ENCODE results near the gene FOXL1.

Gene FOXL1

DNA sequence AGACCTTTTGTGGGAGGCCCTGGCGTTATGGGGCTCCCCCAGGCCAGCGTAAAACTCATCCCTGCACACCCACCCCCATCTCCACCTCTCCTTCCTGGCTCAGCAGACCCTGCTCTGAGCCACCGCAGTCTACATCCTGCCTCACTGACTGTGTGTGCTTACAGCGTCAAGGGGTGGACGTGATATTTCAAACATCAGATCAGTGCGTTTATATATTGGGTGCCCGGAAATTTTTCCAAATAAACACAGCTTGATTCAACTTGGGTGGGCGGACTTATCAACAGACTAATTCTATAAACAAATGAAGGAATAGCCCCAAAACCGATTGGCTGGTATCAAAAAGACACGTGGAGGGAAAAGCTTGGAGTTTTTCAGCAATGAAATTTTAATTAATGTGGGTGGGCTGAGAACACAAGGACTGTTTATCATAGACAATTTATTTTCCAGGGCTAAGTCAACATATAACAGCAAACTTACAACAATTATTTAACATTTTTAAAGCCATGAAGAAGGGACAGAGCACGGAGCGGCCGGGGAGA is at the start of gene FOXL1:
Gene FOXL1 (plus strand): TSS at position 489 of the 539 bp plus-strand sequence. CDS start 175 bp downstream, outside the sequence.
- no peak for DNase-seq

GRCh38 chr16:86529160-86529559 is 49.2 kb upstream of the FOXL1 start:
- DNase-seq: no peak

- DNase-seq: no peak
These were observed 47.8 kb upstream of the FOXL1 start for GRCh38 chr16:86530251-86531190.

DNA sequence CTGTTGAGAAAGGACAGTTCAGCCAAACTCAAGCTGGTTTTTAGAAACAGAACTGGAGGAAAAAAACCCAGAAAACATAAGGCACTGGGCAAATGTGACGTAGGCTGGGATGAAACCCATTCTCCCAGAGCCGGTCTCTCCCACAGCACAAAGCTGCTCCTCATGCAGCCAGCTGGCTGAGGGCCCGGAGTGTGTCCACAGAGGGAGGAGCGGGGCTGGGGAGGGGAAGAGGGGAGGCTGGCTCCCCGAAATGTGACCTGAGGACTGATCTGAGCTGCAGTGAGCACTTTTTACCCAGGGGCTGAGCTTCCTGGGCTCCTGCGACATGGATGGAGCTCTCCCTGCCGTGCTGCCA is 47.2 kb upstream of the FOXL1 start:
- DNase-seq: no peak

DNA sequence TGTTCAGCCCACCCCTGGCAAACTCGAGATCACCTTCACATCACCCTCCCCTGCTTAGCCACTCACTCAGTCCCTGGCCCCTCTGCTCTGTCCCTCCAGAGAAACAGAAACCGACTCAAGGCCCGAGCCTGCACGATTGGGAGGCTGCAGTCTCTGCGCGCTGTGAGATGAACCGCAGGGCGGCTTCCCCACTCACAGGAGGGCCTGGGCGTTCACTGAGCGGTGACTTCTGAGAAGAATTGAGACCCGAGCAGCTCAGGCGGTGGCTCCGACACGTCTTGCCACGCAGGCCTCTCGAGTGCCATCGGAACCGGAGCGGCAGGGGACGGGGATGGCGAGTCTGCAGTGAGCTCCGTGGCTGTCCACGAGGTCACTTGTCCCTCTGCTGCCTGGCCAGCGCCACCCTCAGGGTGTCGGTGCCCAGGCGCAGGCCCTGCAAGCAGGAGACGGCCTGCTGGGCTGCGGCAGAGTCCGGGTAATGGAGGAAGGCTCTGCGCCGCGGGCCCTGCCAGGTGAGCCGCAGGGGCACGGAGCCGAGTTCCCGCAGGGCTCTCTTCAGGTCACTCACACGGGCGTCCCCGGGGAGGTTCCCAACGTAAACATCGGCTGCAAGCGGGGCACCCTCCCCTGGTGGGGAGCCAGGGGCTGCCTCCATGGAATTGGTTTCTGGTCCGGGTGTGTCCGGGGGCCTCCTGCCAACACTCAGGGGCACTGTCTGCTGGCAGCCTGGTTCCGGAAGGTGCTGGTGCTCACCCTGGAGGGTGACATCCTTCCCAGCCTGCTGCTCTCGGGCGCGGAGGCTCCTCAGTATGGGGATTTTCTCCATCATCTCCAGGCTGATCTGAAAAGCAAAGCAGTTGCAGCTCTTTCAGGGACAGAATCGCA is 46.5 kb upstream of the FOXL1 start:
- DNase-seq: no peak

DNA sequence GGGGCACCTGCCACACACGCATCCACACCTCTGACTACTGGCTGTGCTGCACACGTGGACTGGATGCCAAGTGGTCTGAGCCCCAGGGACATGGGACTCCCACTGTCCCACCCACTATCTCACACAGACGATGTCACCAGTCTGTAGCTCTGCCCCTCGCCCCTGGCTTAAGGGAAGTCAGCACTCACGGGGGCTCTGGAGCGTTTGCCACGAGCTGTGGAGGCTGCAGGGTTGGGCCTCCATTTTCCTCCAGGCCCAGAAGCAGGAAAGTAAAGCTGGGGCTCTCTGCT is 45.9 kb upstream of the FOXL1 start:
- no peak for DNase-seq

DNA sequence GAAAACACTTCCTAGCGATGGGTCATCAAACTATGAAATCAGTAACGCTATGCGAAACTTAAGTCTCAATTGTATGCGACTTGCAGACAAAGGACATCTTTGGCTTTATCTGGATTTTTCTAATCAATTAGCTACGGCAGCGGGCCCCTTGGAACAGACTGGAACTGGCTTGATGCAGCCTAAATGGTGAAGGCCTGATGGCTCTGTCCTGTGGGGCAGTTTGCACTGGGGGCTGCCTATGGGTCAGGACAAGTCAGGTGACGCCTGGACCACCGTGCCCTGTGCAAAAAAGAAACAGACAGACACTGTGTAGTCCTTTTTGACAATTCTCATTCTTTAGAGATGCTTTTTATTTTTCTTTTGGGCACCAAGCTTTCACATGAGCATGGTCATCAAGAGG is 45.3 kb upstream of the FOXL1 start:
- no peak for DNase-seq

GRCh38 chr16:86533767-86534351 is 44.5 kb upstream of the FOXL1 start:
- DNase-seq: no peak

- no peak for DNase-seq
These were observed 43.4 kb upstream of the FOXL1 start for GRCh38 chr16:86534779-86535615.

GRCh38 chr16:86536621-86537020 is 41.7 kb upstream of the FOXL1 start:
- DNase-seq: no peak

- no peak for DNase-seq
These were observed 40.9 kb upstream of the FOXL1 start for GRCh38 chr16:86537486-86537885.

GRCh38 chr16:86538196-86538780 is 40.1 kb upstream of the FOXL1 start:
- no peak for DNase-seq

- DNase-seq: no peak
These were observed 37.5 kb upstream of the FOXL1 start for GRCh38 chr16:86540894-86541293.

- DNase-seq: no peak
These were observed 36.8 kb upstream of the FOXL1 start for GRCh38 chr16:86541560-86541959.

- DNase-seq: no peak
These were observed 35.3 kb upstream of the FOXL1 start for GRCh38 chr16:86542756-86543750.

GRCh38 chr16:86545481-86545880 is 32.9 kb upstream of the FOXL1 start:
- DNase-seq: no peak

DNA sequence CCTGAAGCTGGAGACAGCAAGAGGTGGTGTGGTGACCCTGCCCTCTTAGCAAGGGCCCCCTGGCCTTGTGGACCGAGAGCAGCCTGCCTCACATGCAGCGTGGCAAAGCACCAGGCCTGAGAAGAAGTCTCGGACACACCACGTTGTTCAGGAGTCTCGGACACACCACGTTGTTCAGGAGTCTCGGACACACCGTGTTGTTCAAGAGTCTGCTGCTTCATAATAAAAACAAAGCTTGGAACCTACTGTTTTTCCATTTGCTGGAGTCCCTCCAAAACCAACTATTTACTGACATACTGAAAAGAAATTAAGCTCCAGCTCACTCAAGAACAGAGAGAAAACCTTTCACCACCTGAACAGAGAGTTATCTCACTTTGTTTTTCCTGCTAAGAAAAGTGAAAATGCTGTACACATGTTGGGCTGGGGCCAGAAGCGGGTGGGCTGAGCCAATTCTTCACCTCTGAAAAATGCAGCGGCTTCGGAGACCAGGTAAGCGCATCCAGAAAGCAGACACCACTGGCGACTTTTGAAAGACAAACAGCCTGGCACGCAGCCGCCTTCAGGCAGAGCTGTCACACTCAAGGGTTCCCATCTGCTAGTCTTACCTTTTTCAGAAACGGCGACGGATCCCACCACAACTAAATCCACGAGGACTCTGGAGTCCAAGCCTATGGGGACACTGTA is 32.3 kb upstream of the FOXL1 start:
- no peak for DNase-seq

GRCh38 chr16:86546638-86547013 is 31.7 kb upstream of the FOXL1 start:
- no peak for DNase-seq

GRCh38 chr16:86547286-86547685 is 31.1 kb upstream of the FOXL1 start:
- DNase-seq: no peak
